ENCODE data around the gene TFF3.

DNA sequence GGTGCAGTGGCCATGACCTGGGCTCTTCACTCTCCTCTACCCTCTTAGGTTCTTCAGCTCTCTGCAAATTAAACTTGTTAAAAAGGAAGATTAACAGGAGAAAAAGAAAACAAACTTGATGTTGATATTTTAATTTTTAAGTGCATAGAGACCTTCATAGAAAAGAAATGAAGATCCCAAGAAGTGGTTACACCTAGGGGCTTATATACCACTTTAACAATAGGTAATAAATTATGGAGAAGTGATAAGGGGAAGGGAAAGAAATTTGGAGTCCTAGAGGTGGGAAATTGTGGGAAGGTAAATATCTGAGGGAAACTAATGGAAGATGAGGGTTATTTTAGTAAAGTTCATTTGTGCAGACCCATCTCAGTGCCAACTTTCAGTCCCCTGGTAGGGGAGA is 16.5 kb upstream of the TFF3 start:
- no peak for TF ChIP-seq POLR2A (IDR thresholded peaks at IDR 0.05; ENCODE audit: low read length)
- TF ChIP-seq GATA1 (IDR thresholded peaks at IDR 0.05; ENCODE audit: low read depth, low read length), result no peak

Data from erythroblast (primary cell).